Glutamatergic neuron (in vitro differentiated cells): ENCODE results near the gene RNU7-1. TPM values are rescaled to one million over a fixed set of nuclear protein-coding genes. Genes with fewer than 3 reads are reported as not detected.

ENCODE experiments used
- DNase-seq: peaks from one replicate; pipeline ENCODE4 v3.0.0; 2022
- H3K27ac Mint-ChIP-seq: one replicate; pipeline ENCODE4 v1.8.0; 2020; ENCODE audit warnings: mild to moderate bottlenecking, mixed read lengths, inconsistent platforms; ENCODE audit not compliant: unreplicated experiment
- H3K27me3 Mint-ChIP-seq: one replicate; pipeline ENCODE4 v1.8.0; 2020; ENCODE audit warnings: mild to moderate bottlenecking, moderate library complexity, mixed read lengths, inconsistent platforms; ENCODE audit not compliant: unreplicated experiment
- H3K36me3 Mint-ChIP-seq: one replicate; pipeline ENCODE4 v1.8.0; 2020; ENCODE audit warnings: mild to moderate bottlenecking, mixed read lengths, inconsistent platforms; ENCODE audit not compliant: unreplicated experiment
- H3K4me1 Mint-ChIP-seq: one replicate; pipeline ENCODE4 v1.8.0; 2020; ENCODE audit warnings: mild to moderate bottlenecking, low read depth, mixed read lengths, inconsistent platforms; ENCODE audit not compliant: unreplicated experiment
- H3K4me3 Mint-ChIP-seq: one replicate; pipeline ENCODE4 v1.8.0; 2020; ENCODE audit warnings: mild to moderate bottlenecking, mixed read lengths, inconsistent platforms; ENCODE audit not compliant: unreplicated experiment
- H3K9me3 Mint-ChIP-seq: one replicate; pipeline ENCODE4 v1.8.0; 2020; ENCODE audit warnings: mild to moderate bottlenecking, moderate library complexity, mixed read lengths, inconsistent platforms; ENCODE audit not compliant: unreplicated experiment
- CTCF ChIP-seq: fragments of 200-600 bp; sonication (generic); IDR thresholded peaks from one replicate; pipeline ENCODE4 v1.5.0; 2021; ENCODE audit not compliant: partially characterized antibody, unreplicated experiment
- total RNA-seq: library from RNA; stranded (reverse); fragmentation: NEBNext Ultra II Directional; extraction: Animal tissue kit (Norgen Biotek cat#: 25700); gene quantifications from one replicate; pipeline ENCODE4 v1.2.1, GENCODE V29; 2021; ENCODE audit not compliant: unreplicated experiment

Gene RNU7-1
- total RNA-seq, 1 donor from 2014 or later: not detected

GRCh38 chr12:6899837-6900519, 43.6 kb upstream of the RNU7-1 start:
- Mint-ChIP-seq H3K36me3 (no peaks in the 10 kb centered on the region), H3K9me3 (peaks cover 6% of the 10 kb centered on the region), H3K4me1 (no peaks in the 10 kb centered on the region), H3K4me3 (no peak overlapping the region), H3K27ac (no peak overlapping the region), H3K27me3 (peaks cover 1% of the 10 kb centered on the region)
- TF ChIP-seq CTCF: no peak
- no peak for DNase-seq

- no peak overlapping the region for H3K27ac Mint-ChIP-seq
- TF ChIP-seq CTCF: no peak
- no peaks in the 10 kb centered on the region for H3K36me3 Mint-ChIP-seq
- H3K4me3 Mint-ChIP-seq: peak overlapping the region; percentile 6
- no peaks in the 10 kb centered on the region for H3K4me1 Mint-ChIP-seq
- DNase-seq: no peak
- peaks cover 6% of the 10 kb centered on the region for H3K9me3 Mint-ChIP-seq
- peaks cover 1% of the 10 kb centered on the region for H3K27me3 Mint-ChIP-seq
Measured at GRCh38 chr12:6902448-6902847, 41.2 kb upstream of the RNU7-1 start.

- TF ChIP-seq CTCF: no peak
- no peak for DNase-seq
- peaks cover 5% of the 10 kb centered on the region for H3K9me3 Mint-ChIP-seq
- H3K36me3 Mint-ChIP-seq: no peaks in the 10 kb centered on the region
- no peak overlapping the region for H3K4me3 Mint-ChIP-seq
- no peaks in the 10 kb centered on the region for H3K4me1 Mint-ChIP-seq
- peak overlapping the region; percentile 23 for H3K27ac Mint-ChIP-seq
- peaks cover 1% of the 10 kb centered on the region for H3K27me3 Mint-ChIP-seq
Measured at GRCh38 chr12:6903722-6904121, 39.9 kb upstream of the RNU7-1 start.

GRCh38 chr12:6904280-6905276, 39.0 kb upstream of the RNU7-1 start, which contains the start of gene LRRC23:
Gene LRRC23, plus strand, starts transcription at chr12:6904822. Its CDS starts 812 bp downstream, at chr12:6905634.
- DNase-seq: peak; percentile 98
- no peak for TF ChIP-seq CTCF
- Mint-ChIP-seq H3K4me3 (no peak within 1 kb of the TSS), H3K4me1 (no peaks in the 10 kb centered on the region), H3K27ac (peak within 1 kb of the TSS; percentile 23), H3K36me3 (no peaks in the 10 kb centered on the region), H3K27me3 (peaks cover 1% of the 10 kb centered on the region), H3K9me3 (peaks cover 5% of the 10 kb centered on the region)
